ENCODE measurements around the gene TSKS.

DNA sequence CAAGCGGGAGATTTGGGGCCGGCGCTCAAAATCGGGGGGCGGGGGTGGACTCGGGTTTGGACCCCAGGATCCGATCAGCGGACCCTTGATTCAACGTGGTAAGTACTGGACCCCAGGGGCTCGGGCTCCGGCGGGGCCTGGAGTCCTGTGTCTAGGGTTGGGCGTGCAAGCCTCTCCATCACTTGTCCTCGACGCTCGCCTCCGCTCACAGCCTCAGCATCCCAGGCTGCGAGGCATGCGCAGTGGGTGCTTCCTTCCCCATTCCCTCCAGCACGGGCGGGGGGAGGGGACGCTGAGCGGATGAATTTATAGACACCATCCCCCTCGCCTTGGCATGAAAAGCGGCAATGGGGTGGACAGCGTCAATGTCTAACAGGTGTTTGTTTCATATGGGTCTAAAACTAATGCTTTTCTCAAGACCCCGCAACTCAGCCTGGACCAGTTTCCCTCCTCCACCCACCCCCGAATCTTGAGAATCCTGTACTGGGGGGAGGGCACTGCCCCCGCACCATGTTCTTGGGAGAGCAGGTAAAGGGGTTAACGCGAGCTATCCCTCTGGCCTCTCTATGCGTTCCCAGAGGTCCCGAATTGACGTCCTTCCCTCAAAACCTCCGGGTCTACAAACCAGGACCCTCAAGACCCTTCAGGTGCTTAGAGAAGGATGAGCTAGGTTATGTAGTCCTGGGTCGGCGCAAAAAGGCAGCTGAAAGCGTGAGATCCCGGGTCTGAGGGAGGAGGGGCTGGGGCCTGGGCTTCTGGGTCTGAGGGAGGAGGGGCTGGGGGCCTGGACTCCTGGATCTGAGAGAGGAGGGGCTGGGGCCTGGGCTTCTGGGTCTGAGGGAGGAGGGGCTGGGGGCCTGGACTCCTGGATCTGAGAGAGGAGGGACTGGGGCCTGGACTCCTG is 71.6 kb downstream of the TSKS start:
- TF ChIP-seq, protein P1, sequence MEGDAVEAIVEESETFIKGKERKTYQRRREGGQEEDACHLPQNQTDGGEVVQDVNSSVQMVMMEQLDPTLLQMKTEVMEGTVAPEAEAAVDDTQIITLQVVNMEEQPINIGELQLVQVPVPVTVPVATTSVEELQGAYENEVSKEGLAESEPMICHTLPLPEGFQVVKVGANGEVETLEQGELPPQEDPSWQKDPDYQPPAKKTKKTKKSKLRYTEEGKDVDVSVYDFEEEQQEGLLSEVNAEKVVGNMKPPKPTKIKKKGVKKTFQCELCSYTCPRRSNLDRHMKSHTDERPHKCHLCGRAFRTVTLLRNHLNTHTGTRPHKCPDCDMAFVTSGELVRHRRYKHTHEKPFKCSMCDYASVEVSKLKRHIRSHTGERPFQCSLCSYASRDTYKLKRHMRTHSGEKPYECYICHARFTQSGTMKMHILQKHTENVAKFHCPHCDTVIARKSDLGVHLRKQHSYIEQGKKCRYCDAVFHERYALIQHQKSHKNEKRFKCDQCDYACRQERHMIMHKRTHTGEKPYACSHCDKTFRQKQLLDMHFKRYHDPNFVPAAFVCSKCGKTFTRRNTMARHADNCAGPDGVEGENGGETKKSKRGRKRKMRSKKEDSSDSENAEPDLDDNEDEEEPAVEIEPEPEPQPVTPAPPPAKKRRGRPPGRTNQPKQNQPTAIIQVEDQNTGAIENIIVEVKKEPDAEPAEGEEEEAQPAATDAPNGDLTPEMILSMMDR (IDR thresholded peaks at IDR 0.05): no peak
- no peak for TF ChIP-seq ZFX (IDR thresholded peaks at IDR 0.05; ENCODE audit: borderline replicate concordance)
